Stimulated activated CD8-positive, alpha-beta memory T cell treated with anti-CD3 and anti-CD28 coated beads, Interleukin-7, amount 100 ng/mL, for 24 hours (primary cell): ENCODE data around the gene RBM33.
"Not testable (repeated sequence)": the region's sequence is repeated elsewhere in the genome, so short reads cannot be mapped to it uniquely, and the experiment has no call there.

ENCODE experiments used
- DNase-seq: peaks from one replicate; pipeline ENCODE4 v3.0.0-alpha.2; 2020; ENCODE audit warnings: low read depth

The RBM33 gene

GRCh38 chr7:155809332-155809946, 165.0 kb downstream of the RBM33 start:
- DNase-seq: no peak

GRCh38 chr7:155809947-155810769, 165.7 kb downstream of the RBM33 start:
- DNase-seq: no peak

- no peak for DNase-seq
Observed at GRCh38 chr7:155810770-155811559, 166.5 kb downstream of the RBM33 start.

- DNase-seq: no peak
Observed at GRCh38 chr7:155811560-155811894, 167.1 kb downstream of the RBM33 start.

GRCh38 chr7:155811895-155812761, 167.7 kb downstream of the RBM33 start, which contains the start of gene SHH:
SHH (minus strand) TSS chr7:155812463; CDS start chr7:155812122, 341 bp downstream.
- no peak for DNase-seq

- no peak for DNase-seq
Observed at GRCh38 chr7:155813125-155813524, 168.7 kb downstream of the RBM33 start.

GRCh38 chr7:155813546-155814315, 169.3 kb downstream of the RBM33 start:
- DNase-seq: no peak

- DNase-seq: no peak
Observed at GRCh38 chr7:155814316-155815276, 170.1 kb downstream of the RBM33 start.

- DNase-seq: peak; percentile 55
Observed at GRCh38 chr7:155815332-155816191, 171.1 kb downstream of the RBM33 start.

- no peak for DNase-seq
Observed at GRCh38 chr7:155816192-155816508, 171.7 kb downstream of the RBM33 start.

- DNase-seq: no peak
Observed at GRCh38 chr7:155816996-155817395, 172.5 kb downstream of the RBM33 start.

- DNase-seq: not testable (repeated sequence)
Observed at GRCh38 chr7:155817515-155817914, 173.1 kb downstream of the RBM33 start.

- no peak for DNase-seq
Observed at GRCh38 chr7:155818154-155818819, 173.8 kb downstream of the RBM33 start.

GRCh38 chr7:155818820-155819168, 174.3 kb downstream of the RBM33 start:
- DNase-seq: no peak

- no peak for DNase-seq
Observed at GRCh38 chr7:155819186-155819585, 174.7 kb downstream of the RBM33 start.

GRCh38 chr7:155820246-155820645, 175.8 kb downstream of the RBM33 start:
- no peak for DNase-seq

- no peak for DNase-seq
Observed at GRCh38 chr7:155820788-155821187, 176.3 kb downstream of the RBM33 start.

- no peak for DNase-seq
Observed at GRCh38 chr7:155821851-155822250, 177.4 kb downstream of the RBM33 start.
